Measurements from ENCODE around the gene CHMP3. TPM values are rescaled to one million over a fixed set of nuclear protein-coding genes. Genes with fewer than 3 reads are reported as not detected.

Gene CHMP3
- total and polyA plus RNA-seq, 2 of the 13 experiments (the other 11 are each of a cell fraction or from before 2014, with no cell fraction given), result 64.1 to 114 TPM

- TF ChIP-seq MYPOP (CRISPR knock-in tag; IDR thresholded peaks at IDR 0.05), result no peak
- TF ChIP-seq ETV5 (CRISPR knock-in tag; IDR thresholded peaks at IDR 0.05; ENCODE audit: borderline replicate concordance), result no peak
- no peak for TF ChIP-seq TOE1 (CRISPR knock-in tag; IDR thresholded peaks at IDR 0.05)
- TF ChIP-seq ZNF782 (CRISPR knock-in tag; IDR thresholded peaks at IDR 0.05; ENCODE audit: borderline replicate concordance), result no peak
- no peak for TF ChIP-seq ZBTB3 (CRISPR knock-in tag; IDR thresholded peaks at IDR 0.05; ENCODE audit: borderline replicate concordance, low read depth)
- no peak for TF ChIP-seq ZNF792 (CRISPR knock-in tag; IDR thresholded peaks at IDR 0.05)
- TF ChIP-seq KLF13 (CRISPR knock-in tag; IDR thresholded peaks at IDR 0.05), result no peak
- no peak for TF ChIP-seq NR1H2 (CRISPR knock-in tag; IDR thresholded peaks at IDR 0.05; ENCODE audit: borderline replicate concordance, low read depth)
- no peak for TF ChIP-seq ZBTB1 (CRISPR knock-in tag; IDR thresholded peaks at IDR 0.05; ENCODE audit: borderline replicate concordance)
- no peak for TF ChIP-seq E2F1 (CRISPR knock-in tag; IDR thresholded peaks at IDR 0.05)
Measured at GRCh38 chr2:86454238-86454637, 109.0 kb downstream of the CHMP3 start (continued).

- ChIA-PET CTCF (ENCODE audit: low intra/inter-chr PET ratio, low total read pairs) (no interaction called here), POLR2A (interaction anchor here (1.3 to 1.4 kb wide), 2 partner anchors 11 to 13 kb away, joined by 3 to 5 read pairs; partner anchors contain the start of gene KDM3A)
- Histone ChIP-seq H3K27ac (ENCODE audit: extremely low read length, insufficient read depth, low read length) (no peak overlapping the region), H3K9ac (ENCODE audit: insufficient read depth, low read depth, low read length) (no peak overlapping the region), H3K27me3 (ENCODE audit: control insufficient read depth in 1 of 2, insufficient read depth in 2 of 2, low read length in 2 of 2) (no peaks in the 10 kb centered on the region), H2AFZ (ENCODE audit: low read length) (no peak overlapping the region), H3K4me2 (ENCODE audit: low read depth, low read length) (no peak overlapping the region), H4K20me1 (ENCODE audit: insufficient read depth, low read length) (peaks cover 6% of the 10 kb centered on the region; the same call in 1 of the 2 replicates), H3K9me3 (ENCODE audit: low read length) (no peaks in the 10 kb centered on the region), H3K4me3 (replicated peaks in 1 of 3; ENCODE audit: insufficient read depth in 1 of 3, low read depth in 2 of 3, low read length in 3 of 3) (no peak overlapping the region), H3K79me2 (ENCODE audit: insufficient read depth, low read length) (peaks cover 19% of the 10 kb centered on the region), H3K36me3 (replicated peaks in 1 of 2; ENCODE audit: control insufficient read depth in 1 of 2, insufficient read depth in 2 of 2, low read length in 2 of 2) (peaks cover 43 to 96% of the 10 kb centered on the region in 2 experiments), H3K4me1 (ENCODE audit: insufficient read depth, low read length) (peaks cover 11% of the 10 kb centered on the region)
- DNase-seq (ENCODE audit: low spot score), result no peak
- ATAC-seq, result no peak
- no peak for FAIRE-seq
- intact Hi-C loops (cut with micrococcal nuclease; ENCODE audit: unreplicated experiment) (loop anchor here (1.0 kb wide), 1 partner anchor 33 kb away; no protein-coding TSS in a partner anchor), in situ Hi-C loops (cut with HindIII; ENCODE audit: extremely low pct_ligation_motif_present, low pct_unique_long_range_greater_than_20kb) (no loop called here)
- 97% methylated on average over 2 of the region's 2 CpGs for WGBS (ENCODE audit: low lambda C conversion rate)
- no TSS peak for BruUV-seq (replicated peaks)
- TF ChIP-seq HDAC6 (IDR thresholded peaks at IDR 0.05; ENCODE audit: low read depth, low read length), result no peak
- TF ChIP-seq RBM22 (optimal IDR thresholded peaks at IDR 0.05; ENCODE audit: low read length), result no peak
- TF ChIP-seq TBP (CRISPR knock-in tag; IDR thresholded peaks at IDR 0.05), result no peak
- no peak for TF ChIP-seq SMAD9 (CRISPR knock-in tag; IDR thresholded peaks at IDR 0.05)
- no peak for TF ChIP-seq CBX5 (CRISPR knock-in tag; IDR thresholded peaks at IDR 0.05; ENCODE audit: borderline replicate concordance)
- no peak for TF ChIP-seq MTA1 (CRISPR knock-in tag; IDR thresholded peaks at IDR 0.05; ENCODE audit: borderline replicate concordance)
- no peak for TF ChIP-seq HBP1 (CRISPR knock-in tag; IDR thresholded peaks at IDR 0.05; ENCODE audit: low read depth)
- TF ChIP-seq ZNF672 (CRISPR knock-in tag; IDR thresholded peaks at IDR 0.05), result no peak
- no peak for TF ChIP-seq ZNF576 (CRISPR knock-in tag; IDR thresholded peaks at IDR 0.05)
- no peak for TF ChIP-seq ZNF274 (CRISPR knock-in tag; IDR thresholded peaks at IDR 0.05)
- no peak for TF ChIP-seq ZNF317 (CRISPR knock-in tag; IDR thresholded peaks at IDR 0.05)
- TF ChIP-seq NR1H2 (CRISPR knock-in tag; IDR thresholded peaks at IDR 0.05; ENCODE audit: borderline replicate concordance, low read depth), result no peak
- TF ChIP-seq ZMYM2 (CRISPR knock-in tag; IDR thresholded peaks at IDR 0.05), result no peak
Measured at GRCh38 chr2:86453836-86454235, 109.4 kb downstream of the CHMP3 start.

Data from HepG2 (cell line).